Measurements from ENCODE around the gene COPA.

The COPA gene

DNA sequence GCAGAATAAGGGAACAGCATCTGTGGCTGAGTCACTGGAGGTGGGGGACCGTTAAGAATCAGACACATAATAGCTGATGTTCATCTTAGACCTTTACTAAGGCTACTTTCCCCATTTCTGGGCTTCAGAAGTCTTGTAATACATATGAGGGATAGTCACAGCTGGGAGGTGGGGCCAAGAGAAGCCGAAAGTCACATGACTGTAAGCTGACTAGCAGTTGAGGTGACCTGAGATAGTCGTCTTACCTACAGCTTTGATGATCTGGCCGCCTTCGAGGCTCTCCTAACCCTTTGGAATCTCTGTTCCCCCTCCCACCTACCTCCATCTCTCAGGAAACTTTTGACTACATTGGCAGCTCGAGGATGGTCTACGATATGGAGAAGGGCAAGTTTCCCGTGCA lies 9.5 kb upstream of the COPA start:
- no peak overlapping the region for H2BK12ac ChIP-seq (ENCODE audit: low read length)
- H2BK120ac ChIP-seq (ENCODE audit: low read depth, low read length): no peak overlapping the region
- H3K79me1 ChIP-seq (ENCODE audit: low read depth, low read length): no peaks in the 10 kb centered on the region
- no peaks in the 10 kb centered on the region for H3K9me3 ChIP-seq (replicated peaks in 1 of 2; ENCODE audit: control insufficient read depth in 2 of 2, insufficient read depth in 1 of 2, low read depth in 1 of 2, low read length in 2 of 2)
- H3K9ac ChIP-seq (ENCODE audit: low read depth, low read length, poor library complexity): no peak overlapping the region
- H3K27me3 ChIP-seq (ENCODE audit: control insufficient read depth in 3 of 3, insufficient read depth in 3 of 3, low read depth in 1 of 3, low read length in 3 of 3): no peaks in the 10 kb centered on the region
- WGBS, 2 donors (ENCODE audit: extremely low coverage in 2 of 2, insufficient read length in 2 of 2, insufficient replicate concordance in 1 of 2): no CpG with 5 or more reads among the region's 8 CpGs
- no peak overlapping the region for H4K8ac ChIP-seq (ENCODE audit: low read depth, low read length)
- H3K4me1 ChIP-seq (ENCODE audit: control insufficient read depth in 2 of 2, insufficient read depth in 1 of 2, low read depth in 1 of 2, low read length in 2 of 2): no peaks in the 10 kb centered on the region
- no peak overlapping the region for H3K14ac ChIP-seq (ENCODE audit: low read length)
- no peak overlapping the region for H3K4me3 ChIP-seq (ENCODE audit: low read length in 2 of 2)
- no peak overlapping the region for H2AK5ac ChIP-seq (ENCODE audit: low read depth, low read length)
- H2BK5ac ChIP-seq (ENCODE audit: low read length): no peak overlapping the region
- H4K91ac ChIP-seq (ENCODE audit: low read depth, low read length, poor library complexity): no peak overlapping the region
- H3K36me3 ChIP-seq (replicated peaks in 1 of 2; ENCODE audit: control insufficient read depth in 2 of 2, insufficient read depth in 2 of 2, low read length in 2 of 2): peaks cover 60 to 98% of the 10 kb centered on the region in 2 donors
- no peak overlapping the region for H3K23ac ChIP-seq (ENCODE audit: low read depth, low read length, poor library complexity)
- no peak for DNase-seq (ENCODE audit: low spot score)
- H3K27ac ChIP-seq (replicated peaks; ENCODE audit: low read length): no peak overlapping the region
- no peak overlapping the region for H3K4me2 ChIP-seq (ENCODE audit: insufficient read depth, low read length, poor library complexity, severe bottlenecking)
- H3K4ac ChIP-seq (ENCODE audit: low read length): no peak overlapping the region
- no peak overlapping the region for H2BK15ac ChIP-seq (ENCODE audit: low read length)
- no peak overlapping the region for H3K18ac ChIP-seq (ENCODE audit: low read length)
- H2AFZ ChIP-seq (ENCODE audit: low read length): no peak overlapping the region

- no peaks in the 10 kb centered on the region for H3K9me3 ChIP-seq (replicated peaks in 1 of 2; ENCODE audit: control insufficient read depth in 2 of 2, insufficient read depth in 1 of 2, low read depth in 1 of 2, low read length in 2 of 2)
- no peak overlapping the region for H2BK15ac ChIP-seq (ENCODE audit: low read length)
- no CpG with 5 or more reads among the region's 4 CpGs for WGBS, 2 donors (ENCODE audit: extremely low coverage in 2 of 2, insufficient read length in 2 of 2, insufficient replicate concordance in 1 of 2)
- H3K36me3 ChIP-seq (replicated peaks in 1 of 2; ENCODE audit: control insufficient read depth in 2 of 2, insufficient read depth in 2 of 2, low read length in 2 of 2): peaks cover 56 to 98% of the 10 kb centered on the region in 2 donors
- DNase-seq (ENCODE audit: low spot score): no peak
- no peak overlapping the region for H4K8ac ChIP-seq (ENCODE audit: low read depth, low read length)
- H3K4me2 ChIP-seq (ENCODE audit: insufficient read depth, low read length, poor library complexity, severe bottlenecking): no peak overlapping the region
- no peak overlapping the region for H3K4ac ChIP-seq (ENCODE audit: low read length)
- H3K27me3 ChIP-seq (ENCODE audit: control insufficient read depth in 3 of 3, insufficient read depth in 3 of 3, low read depth in 1 of 3, low read length in 3 of 3): no peaks in the 10 kb centered on the region
- no peak overlapping the region for H3K23ac ChIP-seq (ENCODE audit: low read depth, low read length, poor library complexity)
- no peak overlapping the region for H3K4me3 ChIP-seq (ENCODE audit: low read length in 2 of 2)
- no peak overlapping the region for H2BK5ac ChIP-seq (ENCODE audit: low read length)
- H2AFZ ChIP-seq (ENCODE audit: low read length): no peak overlapping the region
- no peak overlapping the region for H3K14ac ChIP-seq (ENCODE audit: low read length)
- no peak overlapping the region for H3K9ac ChIP-seq (ENCODE audit: low read depth, low read length, poor library complexity)
- no peak overlapping the region for H2BK12ac ChIP-seq (ENCODE audit: low read length)
- no peak overlapping the region for H2BK120ac ChIP-seq (ENCODE audit: low read depth, low read length)
- no peak overlapping the region for H4K91ac ChIP-seq (ENCODE audit: low read depth, low read length, poor library complexity)
- H3K18ac ChIP-seq (ENCODE audit: low read length): no peak overlapping the region
- H3K27ac ChIP-seq (replicated peaks; ENCODE audit: low read length): no peak overlapping the region
- H3K79me1 ChIP-seq (ENCODE audit: low read depth, low read length): no peaks in the 10 kb centered on the region
- no peak overlapping the region for H2AK5ac ChIP-seq (ENCODE audit: low read depth, low read length)
- no peaks in the 10 kb centered on the region for H3K4me1 ChIP-seq (ENCODE audit: control insufficient read depth in 2 of 2, insufficient read depth in 1 of 2, low read depth in 1 of 2, low read length in 2 of 2)
Observed at GRCh38 chr1:160351629-160352028, 8.6 kb upstream of the COPA start.

DNA sequence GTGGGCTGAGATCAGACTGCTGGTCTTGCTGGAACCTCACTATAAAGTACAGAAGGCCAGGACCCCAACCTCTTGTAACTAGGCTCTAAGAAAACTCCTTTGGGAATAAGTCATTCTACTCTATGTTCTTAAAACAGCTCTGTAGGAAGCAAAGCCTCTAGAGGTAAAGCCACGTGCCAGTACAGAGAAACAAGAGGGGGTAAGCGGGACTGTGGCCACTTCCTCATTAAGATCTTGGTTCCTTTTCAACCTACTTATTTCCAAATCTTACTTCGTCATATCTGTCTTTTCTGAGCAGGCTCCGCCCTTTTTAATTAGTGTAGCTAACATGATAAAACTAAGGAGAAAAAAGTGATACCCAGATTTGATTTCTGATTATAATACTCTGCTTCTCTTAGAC lies 3.9 kb upstream of the COPA start:
- Histone ChIP-seq H2BK12ac (ENCODE audit: low read length) (no peak overlapping the region), H3K18ac (ENCODE audit: low read length) (no peak overlapping the region), H3K14ac (ENCODE audit: low read length) (no peak overlapping the region), H3K27me3 (ENCODE audit: control insufficient read depth in 3 of 3, insufficient read depth in 3 of 3, low read depth in 1 of 3, low read length in 3 of 3) (no peaks in the 10 kb centered on the region), H2BK15ac (ENCODE audit: low read length) (no peak overlapping the region), H2BK5ac (ENCODE audit: low read length) (no peak overlapping the region), H2AK5ac (ENCODE audit: low read depth, low read length) (no peak overlapping the region), H3K9me3 (replicated peaks in 1 of 2; ENCODE audit: control insufficient read depth in 2 of 2, insufficient read depth in 1 of 2, low read depth in 1 of 2, low read length in 2 of 2) (no peaks in the 10 kb centered on the region), H3K4me3 (ENCODE audit: low read length in 2 of 2) (no peak overlapping the region), H3K9ac (ENCODE audit: low read depth, low read length, poor library complexity) (no peak overlapping the region), H2AFZ (ENCODE audit: low read length) (no peak overlapping the region), H4K8ac (ENCODE audit: low read depth, low read length) (no peak overlapping the region), H3K27ac (replicated peaks; ENCODE audit: low read length) (no peak overlapping the region), H3K4ac (ENCODE audit: low read length) (no peak overlapping the region), H3K79me1 (ENCODE audit: low read depth, low read length) (peaks cover 5% of the 10 kb centered on the region), H3K36me3 (replicated peaks in 1 of 2; ENCODE audit: control insufficient read depth in 2 of 2, insufficient read depth in 2 of 2, low read length in 2 of 2) (peaks cover 23 to 75% of the 10 kb centered on the region in 2 donors), H2BK120ac (ENCODE audit: low read depth, low read length) (no peak overlapping the region), H3K23ac (ENCODE audit: low read depth, low read length, poor library complexity) (no peak overlapping the region), H4K91ac (ENCODE audit: low read depth, low read length, poor library complexity) (no peak overlapping the region), H3K4me1 (ENCODE audit: control insufficient read depth in 2 of 2, insufficient read depth in 1 of 2, low read depth in 1 of 2, low read length in 2 of 2) (peaks cover 0 to 3% of the 10 kb centered on the region in 2 donors), H3K4me2 (ENCODE audit: insufficient read depth, low read length, poor library complexity, severe bottlenecking) (no peak overlapping the region)
- no peak for DNase-seq (ENCODE audit: low spot score)
- no CpG with 5 or more reads among the region's 4 CpGs for WGBS, 2 donors (ENCODE audit: extremely low coverage in 2 of 2, insufficient read length in 2 of 2, insufficient replicate concordance in 1 of 2)

DNA sequence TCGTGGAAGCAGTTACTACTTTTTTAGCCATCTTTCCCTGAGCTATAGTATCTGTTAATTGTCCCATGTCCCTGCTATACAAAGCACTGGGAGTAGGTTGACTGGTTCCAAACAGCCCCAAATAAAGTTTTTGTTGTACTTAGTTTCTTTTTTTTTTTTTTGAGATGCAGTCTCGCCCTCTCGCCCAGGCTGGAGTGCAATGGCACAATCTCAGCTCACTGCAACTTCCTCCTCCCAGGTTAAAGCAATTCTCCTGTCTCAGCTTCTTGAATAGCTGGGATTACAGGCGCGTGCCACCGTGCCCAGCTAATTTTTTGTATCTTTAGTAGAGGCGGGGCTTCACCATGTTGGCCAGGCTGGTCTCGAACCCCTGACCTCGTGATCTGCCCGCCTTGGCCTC lies 3.4 kb upstream of the COPA start:
- no peaks in the 10 kb centered on the region for H3K27me3 ChIP-seq (ENCODE audit: control insufficient read depth in 3 of 3, insufficient read depth in 3 of 3, low read depth in 1 of 3, low read length in 3 of 3)
- no peak overlapping the region for H3K27ac ChIP-seq (replicated peaks; ENCODE audit: low read length)
- H3K4me2 ChIP-seq (ENCODE audit: insufficient read depth, low read length, poor library complexity, severe bottlenecking): no peak overlapping the region
- H2BK5ac ChIP-seq (ENCODE audit: low read length): no peak overlapping the region
- no peak overlapping the region for H3K4me3 ChIP-seq (ENCODE audit: low read length in 2 of 2)
- H3K9me3 ChIP-seq (replicated peaks in 1 of 2; ENCODE audit: control insufficient read depth in 2 of 2, insufficient read depth in 1 of 2, low read depth in 1 of 2, low read length in 2 of 2): no peaks in the 10 kb centered on the region
- H2BK12ac ChIP-seq (ENCODE audit: low read length): no peak overlapping the region
- H3K18ac ChIP-seq (ENCODE audit: low read length): no peak overlapping the region
- no peak for DNase-seq (ENCODE audit: low spot score)
- no CpG with 5 or more reads among the region's 10 CpGs for WGBS, 2 donors (ENCODE audit: extremely low coverage in 2 of 2, insufficient read length in 2 of 2, insufficient replicate concordance in 1 of 2)
- peaks cover 20 to 70% of the 10 kb centered on the region in 2 donors for H3K36me3 ChIP-seq (replicated peaks in 1 of 2; ENCODE audit: control insufficient read depth in 2 of 2, insufficient read depth in 2 of 2, low read length in 2 of 2)
- no peak overlapping the region for H2AFZ ChIP-seq (ENCODE audit: low read length)
- H2BK15ac ChIP-seq (ENCODE audit: low read length): no peak overlapping the region
- H3K4ac ChIP-seq (ENCODE audit: low read length): no peak overlapping the region
- H4K8ac ChIP-seq (ENCODE audit: low read depth, low read length): no peak overlapping the region
- peaks cover 0 to 4% of the 10 kb centered on the region in 2 donors for H3K4me1 ChIP-seq (ENCODE audit: control insufficient read depth in 2 of 2, insufficient read depth in 1 of 2, low read depth in 1 of 2, low read length in 2 of 2)
- H3K23ac ChIP-seq (ENCODE audit: low read depth, low read length, poor library complexity): no peak overlapping the region
- peaks cover 5% of the 10 kb centered on the region for H3K79me1 ChIP-seq (ENCODE audit: low read depth, low read length)
- H3K9ac ChIP-seq (ENCODE audit: low read depth, low read length, poor library complexity): no peak overlapping the region
- no peak overlapping the region for H2AK5ac ChIP-seq (ENCODE audit: low read depth, low read length)
- H4K91ac ChIP-seq (ENCODE audit: low read depth, low read length, poor library complexity): no peak overlapping the region
- no peak overlapping the region for H3K14ac ChIP-seq (ENCODE audit: low read length)
- H2BK120ac ChIP-seq (ENCODE audit: low read depth, low read length): no peak overlapping the region

All from neuronal stem cell (in vitro differentiated cells).